GM19328 (cell line): ENCODE measurements around the gene ANTXR2.
"Not testable (repeated sequence)": the region's sequence is repeated elsewhere in the genome, so short reads cannot be mapped to it uniquely, and the experiment has no call there.

Source experiments
- ATAC-seq: cut with Tn5 transposase; IDR thresholded peaks from one replicate; pipeline ENCODE4 v1.9.1; 2021; ENCODE audit warnings: mild to moderate bottlenecking, moderate library complexity; ENCODE audit not compliant: unreplicated experiment

Gene ANTXR2

DNA sequence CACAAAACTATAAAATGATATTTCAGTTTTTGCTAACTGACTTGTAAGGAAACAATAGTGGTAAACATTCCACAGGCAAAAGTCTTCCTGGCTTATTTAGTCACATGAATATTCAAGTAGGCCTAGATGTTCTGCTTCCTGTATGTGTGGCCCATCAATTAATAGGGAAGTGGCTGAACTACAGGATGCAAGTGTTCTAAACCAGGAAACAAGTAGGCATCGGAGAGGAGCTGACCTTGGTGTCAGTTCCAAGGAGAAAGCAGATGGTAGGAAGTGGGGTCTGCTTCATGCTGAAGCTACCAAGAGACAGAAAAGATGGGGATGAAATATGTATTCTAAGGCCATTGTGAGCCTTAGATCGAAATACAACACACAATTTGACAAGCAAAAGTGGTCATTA is 149.7 kb downstream of the ANTXR2 start:
- no peak for ATAC-seq

DNA sequence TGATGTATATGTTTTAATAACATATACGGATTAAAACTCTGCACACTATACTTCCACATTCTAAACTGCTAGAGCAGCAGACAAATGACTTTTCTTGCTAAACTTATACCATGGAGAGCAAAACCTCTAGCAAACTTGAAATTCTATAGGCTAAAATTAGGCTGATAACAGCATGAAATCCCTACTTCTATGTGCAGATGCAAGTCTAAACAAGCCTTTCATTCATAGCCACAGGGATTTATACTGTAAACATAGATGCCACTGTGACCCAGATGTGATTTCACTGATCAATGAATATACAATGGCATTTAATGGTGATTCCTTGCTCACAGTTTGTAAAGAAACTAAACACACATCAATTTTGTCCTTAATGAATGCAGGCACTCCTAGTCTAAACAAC is 151.0 kb downstream of the ANTXR2 start:
- no peak for ATAC-seq

DNA sequence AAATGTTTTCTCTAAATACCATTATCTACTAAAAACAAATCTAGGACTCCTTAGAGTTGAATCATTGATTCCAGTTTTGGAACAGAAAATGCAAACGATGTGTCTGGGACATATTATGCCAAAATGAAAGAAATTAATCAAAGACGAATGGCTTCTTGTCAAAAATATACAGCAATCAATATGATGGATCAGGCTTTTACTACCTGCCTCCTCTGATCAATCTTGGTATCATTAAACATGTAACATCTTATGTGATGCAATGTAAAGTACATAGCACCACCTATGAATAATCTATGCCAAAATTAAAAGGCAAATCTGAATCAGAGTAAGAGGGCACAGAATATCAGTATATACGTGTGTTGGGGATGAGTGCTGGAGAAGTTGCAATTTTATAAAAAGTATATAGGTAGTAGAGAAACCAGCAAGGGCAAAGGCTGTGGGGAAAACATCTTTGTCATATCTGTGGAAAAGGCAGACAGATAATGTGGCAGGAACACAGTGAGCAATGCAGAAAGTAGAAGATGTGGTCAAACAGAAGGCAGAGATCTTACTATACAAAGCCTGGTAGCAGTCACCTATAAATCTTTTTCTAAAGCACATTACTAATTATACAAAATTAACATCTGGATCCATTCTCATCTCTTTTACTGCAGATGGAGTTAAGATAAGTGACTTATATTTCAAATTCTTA is 152.7 kb downstream of the ANTXR2 start:
- no peak for ATAC-seq

DNA sequence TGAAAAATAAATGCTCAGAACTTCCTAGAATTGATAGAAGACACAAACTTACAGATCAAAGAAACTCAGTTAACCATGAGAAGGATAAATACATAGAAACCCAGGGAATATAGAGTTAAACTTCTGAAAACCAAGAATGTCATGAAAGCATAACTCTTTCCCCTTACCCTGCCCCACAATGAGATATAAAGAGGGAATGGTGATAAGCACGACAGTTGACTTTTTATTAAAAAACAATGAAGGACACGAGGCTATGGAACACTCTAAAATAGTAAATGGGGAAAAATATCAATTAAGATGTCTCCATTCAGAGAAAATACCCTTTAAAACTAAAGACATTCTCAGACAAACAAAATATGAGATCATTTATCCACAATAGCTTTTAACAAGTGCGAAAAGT is 154.7 kb downstream of the ANTXR2 start:
- ATAC-seq: no peak

- ATAC-seq: peak; percentile 87
Measured at GRCh38 chr4:79917246-79917645, 155.8 kb downstream of the ANTXR2 start.

GRCh38 chr4:79915246-79915645 is 157.8 kb downstream of the ANTXR2 start:
- no peak for ATAC-seq

DNA sequence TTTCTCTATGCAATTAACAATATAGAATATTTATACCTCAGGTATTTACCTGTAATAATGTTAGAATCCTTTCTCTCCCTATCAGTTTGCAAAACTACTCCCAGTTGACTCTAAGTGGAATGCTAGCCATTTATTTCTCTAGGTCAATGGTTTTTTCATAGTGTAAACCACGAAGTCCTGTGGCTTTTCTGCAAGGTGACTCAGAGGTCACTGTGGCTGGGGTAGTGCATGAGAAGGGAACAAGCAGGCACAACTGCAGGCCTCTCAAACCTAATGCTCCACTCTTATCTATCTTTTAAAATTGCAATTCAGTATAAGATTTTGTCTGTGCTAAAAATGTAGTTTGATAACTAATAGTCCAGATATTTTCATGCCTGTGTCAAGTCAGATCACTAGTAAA is 159.4 kb downstream of the ANTXR2 start:
- ATAC-seq: no peak

GRCh38 chr4:79907001-79907400 is 166.0 kb downstream of the ANTXR2 start:
- ATAC-seq: no peak

DNA sequence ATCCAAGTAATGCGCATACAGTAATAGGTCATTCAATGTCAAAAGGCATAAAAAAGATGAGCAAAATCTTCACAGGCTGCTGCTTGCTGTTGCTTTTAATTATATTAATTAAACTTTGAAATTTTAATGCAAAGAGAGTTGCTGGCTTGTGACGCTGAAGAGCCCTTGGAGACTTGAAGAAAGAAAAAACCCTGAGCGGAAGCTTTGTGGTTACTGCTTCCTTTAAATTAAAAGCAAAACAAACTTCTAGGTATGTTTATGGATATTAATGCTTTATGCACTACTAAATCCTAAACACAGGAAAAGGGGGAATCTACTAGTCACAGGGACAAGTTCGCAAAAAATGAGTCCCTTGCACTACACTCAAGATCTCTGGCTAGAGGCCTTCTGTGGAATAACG is 166.7 kb downstream of the ANTXR2 start:
- ATAC-seq: no peak

DNA sequence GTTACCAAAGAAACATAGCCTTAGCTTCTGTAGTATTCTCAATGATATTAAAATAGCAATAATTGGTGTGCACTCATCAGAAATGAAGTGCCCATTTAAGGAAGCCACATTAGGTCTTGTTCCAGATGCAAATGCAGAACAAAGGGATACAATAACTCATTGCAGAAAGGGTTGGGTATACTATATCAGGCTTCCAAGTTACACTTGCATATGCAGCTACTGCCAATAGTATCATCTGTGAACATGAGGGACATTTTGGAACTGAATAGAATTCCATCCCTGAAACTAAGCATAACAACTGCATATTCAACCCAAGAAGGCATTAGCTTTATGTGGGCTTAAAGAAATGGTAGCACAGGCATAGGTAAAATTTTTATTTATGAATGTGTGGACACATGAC is 167.8 kb downstream of the ANTXR2 start:
- no peak for ATAC-seq

- ATAC-seq: no peak
Measured at GRCh38 chr4:79904331-79904730, 168.7 kb downstream of the ANTXR2 start.

DNA sequence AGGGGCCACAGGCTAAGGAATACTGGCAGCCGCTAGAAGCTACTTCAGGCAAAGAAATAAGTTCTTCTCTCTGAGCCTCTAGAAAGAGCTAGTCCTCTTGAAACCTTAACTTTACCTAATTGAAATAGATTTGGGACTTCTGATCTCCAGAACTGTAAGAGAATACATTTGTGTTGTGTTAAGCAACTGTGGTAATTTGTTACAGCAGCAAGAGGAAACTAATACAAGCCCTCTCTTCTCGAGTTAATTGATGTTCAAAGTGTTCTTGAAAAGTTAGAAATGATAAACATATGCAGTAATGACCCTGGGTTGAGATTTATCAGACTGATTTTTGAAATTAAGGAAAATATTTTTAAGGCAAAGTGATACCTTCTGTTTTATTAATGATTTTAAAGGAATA is 172.8 kb downstream of the ANTXR2 start:
- no peak for ATAC-seq

DNA sequence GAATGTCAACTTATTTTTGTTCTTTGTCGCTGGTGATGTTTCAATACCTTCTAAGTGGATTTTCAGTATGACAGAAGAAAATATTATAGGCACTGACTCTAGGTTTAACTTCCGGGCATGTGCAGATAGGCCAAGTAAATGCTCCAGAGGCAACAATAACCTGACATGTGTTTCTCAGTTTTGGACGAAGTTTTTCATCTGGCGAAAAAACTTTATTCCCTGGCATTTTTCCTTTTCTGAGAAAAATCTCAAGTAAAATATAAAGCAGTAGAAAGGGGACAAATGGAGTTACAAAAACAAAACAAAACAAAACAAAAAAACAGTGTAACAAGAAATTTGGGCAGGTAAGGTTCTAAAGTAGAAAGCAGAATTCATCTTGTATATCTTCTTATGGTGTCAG is 173.5 kb downstream of the ANTXR2 start:
- ATAC-seq: no peak

- no peak for ATAC-seq
Measured at GRCh38 chr4:79898055-79898454, 175.0 kb downstream of the ANTXR2 start.

DNA sequence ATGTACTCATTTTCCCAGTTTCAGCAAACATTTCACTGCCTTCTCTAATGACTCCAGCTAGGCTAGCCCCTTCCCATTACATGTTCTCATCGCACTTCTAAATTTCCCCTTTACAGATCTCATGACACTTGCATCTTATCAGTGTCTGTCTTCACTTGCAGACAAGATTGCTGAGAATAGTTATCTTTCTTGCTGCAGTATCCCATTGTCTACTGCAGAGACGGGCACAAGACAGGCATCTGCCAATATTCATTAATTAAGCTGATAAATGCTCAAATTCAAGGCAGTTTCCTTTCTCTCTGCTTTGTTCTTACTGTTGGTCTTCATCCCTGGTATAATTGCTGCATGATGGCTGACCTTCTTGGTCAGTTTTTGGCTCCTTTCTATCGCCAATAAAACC is 175.9 kb downstream of the ANTXR2 start:
- ATAC-seq: no peak

GRCh38 chr4:79893456-79893855 is 179.6 kb downstream of the ANTXR2 start:
- no peak for ATAC-seq

DNA sequence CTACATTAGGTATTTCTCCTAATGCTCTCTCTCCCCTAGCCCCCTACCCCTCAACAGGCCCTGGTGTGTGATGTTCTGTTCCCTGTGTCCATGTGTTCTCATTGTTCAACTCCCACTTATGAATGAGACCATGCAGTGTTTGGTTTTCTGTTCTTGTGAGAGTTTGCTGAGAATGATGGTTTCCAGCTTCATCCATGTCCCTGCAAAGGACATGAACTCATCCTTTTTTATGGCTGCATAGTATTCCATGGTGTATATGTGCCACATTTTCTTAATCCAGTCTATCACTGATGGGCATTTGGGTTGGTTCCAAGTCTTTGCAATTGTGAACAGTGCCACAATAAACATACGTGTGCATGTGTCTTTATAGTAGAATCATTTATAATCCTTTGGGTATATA is 184.0 kb downstream of the ANTXR2 start:
- not testable (repeated sequence) for ATAC-seq

- ATAC-seq: no peak
Measured at GRCh38 chr4:79886557-79886956, 186.5 kb downstream of the ANTXR2 start.

DNA sequence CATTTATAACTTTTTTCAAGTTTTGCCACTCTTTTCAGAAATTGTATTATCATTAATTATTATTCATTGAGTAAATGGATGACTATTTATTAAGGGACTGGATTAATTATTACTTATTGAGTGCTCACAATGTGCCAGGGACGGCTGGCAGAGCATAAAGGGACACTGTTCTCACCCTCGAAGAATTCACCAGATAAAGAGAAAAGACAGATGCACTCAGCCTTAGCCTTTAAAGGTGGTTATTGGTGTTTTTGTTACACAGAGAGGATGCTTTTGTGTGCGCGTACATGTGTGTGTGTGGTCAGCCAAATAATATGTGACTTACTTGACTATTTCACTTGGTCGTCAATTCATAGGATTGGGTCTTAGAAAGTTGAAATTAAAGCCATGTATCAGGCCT is 187.0 kb downstream of the ANTXR2 start:
- ATAC-seq: no peak

GRCh38 chr4:79883290-79883689 is 189.7 kb downstream of the ANTXR2 start:
- no peak for ATAC-seq

DNA sequence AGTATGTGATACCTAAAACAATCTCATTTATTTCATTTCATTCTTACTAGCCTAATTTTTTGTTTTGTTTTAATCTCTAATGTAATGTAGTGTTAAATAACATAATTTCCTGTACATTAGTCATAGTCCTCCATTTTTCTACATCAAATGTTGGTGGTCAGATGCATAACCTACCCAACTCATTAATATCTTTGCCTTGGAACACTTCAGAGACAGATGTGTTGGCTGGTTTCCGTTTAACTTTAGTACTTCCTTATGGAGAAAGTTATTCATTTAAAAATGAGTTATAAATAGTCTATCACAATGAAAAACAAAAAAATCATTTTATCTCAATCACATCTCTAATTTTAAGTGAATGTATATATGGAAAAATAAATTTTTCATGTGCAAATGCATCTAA is 190.2 kb downstream of the ANTXR2 start:
- ATAC-seq: no peak

DNA sequence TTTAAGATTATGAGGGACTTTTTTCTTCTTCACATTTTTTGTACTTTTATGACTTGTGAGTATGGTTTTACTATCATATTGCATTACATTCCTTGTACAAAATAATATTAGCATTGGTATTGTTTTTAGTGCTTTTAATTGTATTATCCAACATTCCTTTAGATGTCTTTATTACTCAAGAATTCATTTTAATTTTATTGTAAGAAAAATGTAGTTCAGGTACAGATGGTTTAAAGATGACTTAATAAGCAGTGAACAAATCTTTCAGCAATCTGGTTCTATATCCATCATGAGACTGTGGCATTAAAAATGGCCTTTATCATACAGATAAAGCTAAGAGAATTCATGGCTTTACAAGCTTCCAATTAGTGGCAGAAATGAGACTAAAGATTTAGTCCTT is 191.6 kb downstream of the ANTXR2 start:
- no peak for ATAC-seq

DNA sequence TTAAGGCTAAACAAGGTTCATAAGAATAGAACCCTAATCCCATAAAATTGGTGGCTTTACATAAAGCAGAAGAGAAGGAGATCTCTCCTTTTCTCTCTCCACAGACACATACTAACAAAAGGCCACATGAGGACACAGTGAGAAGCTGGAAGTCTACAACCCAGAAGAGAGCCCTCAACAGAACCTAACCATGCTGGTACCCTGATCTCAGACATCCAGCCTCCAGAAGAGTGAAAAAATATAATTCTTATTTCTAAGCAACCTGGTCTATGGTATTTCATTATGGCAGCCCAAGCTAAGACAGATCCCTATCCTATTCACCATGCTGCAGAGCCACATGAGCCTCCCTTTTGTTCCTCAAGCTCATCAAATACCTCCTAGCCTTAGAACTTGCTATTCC is 195.5 kb downstream of the ANTXR2 start:
- ATAC-seq: no peak
